Kidney glomerular epithelial cell (primary cell): ENCODE data around the gene AIRE.

Source experiments
- DNase-seq: peaks from one replicate; lab custom pipeline; 2025; lab: John Stamatoyannopoulos, UW

AIRE gene

DNA sequence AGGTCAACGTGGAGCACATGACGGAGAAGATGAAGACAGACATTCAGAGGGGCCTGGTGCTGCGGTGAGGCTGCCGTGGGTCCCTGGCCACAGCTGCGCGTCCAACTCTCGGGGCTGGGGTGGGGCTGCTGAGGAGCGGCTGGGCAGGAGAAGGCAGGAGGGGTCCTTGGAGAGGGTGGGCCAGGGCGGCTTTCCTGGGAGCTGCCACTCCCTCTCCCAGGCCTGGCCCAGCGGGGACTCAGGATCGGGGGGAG, 39.1 kb downstream of the AIRE start:
- DNase-seq, result no peak

DNA sequence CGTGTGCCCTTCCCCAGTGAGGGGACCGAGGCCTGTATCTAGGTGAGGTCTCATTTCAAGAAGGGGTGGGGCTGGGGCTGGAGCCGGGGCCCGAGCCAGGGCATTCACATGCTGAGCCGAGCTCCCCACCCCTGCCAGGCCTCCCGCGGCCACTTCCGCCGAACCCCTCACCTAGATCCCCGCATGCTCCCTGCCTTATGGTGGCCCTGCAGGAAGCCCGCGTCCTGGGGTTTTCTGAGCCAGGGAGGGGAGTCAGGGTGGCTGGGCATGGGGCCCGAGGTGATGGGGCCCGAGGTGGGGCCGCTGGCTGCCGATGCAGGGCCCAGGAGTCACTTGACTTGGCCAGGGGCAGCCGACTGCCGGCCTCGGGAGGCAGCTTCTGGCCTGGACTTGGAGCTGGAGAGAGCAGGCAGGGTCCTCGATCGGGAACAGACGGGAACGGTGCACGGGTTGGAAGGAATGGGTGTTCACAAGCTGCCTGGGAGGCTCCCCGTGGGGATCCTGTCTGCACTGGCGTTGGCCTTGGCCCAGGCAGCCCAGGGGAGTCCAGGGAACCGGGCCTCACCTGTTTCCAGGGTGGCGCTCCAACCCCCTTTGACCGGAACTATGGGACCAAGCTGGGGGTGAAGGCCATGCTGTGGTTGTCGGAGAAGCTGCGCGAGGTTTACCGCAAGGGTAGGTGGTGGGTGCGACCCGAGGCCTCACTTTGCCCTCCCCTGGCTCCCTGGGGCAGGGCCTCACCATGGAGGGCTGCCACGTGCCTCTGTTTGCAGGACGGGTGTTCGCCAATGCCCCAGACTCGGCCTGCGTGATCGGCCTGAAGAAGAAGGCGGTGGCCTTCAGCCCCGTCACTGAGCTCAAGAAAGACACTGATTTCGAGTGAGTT, 40.0 kb downstream of the AIRE start:
- no peak for DNase-seq

GRCh38 chr21:44326272-44326647, 40.6 kb downstream of the AIRE start:
- DNase-seq, result no peak

- DNase-seq, result no peak
These were observed 41.3 kb downstream of the AIRE start for GRCh38 chr21:44326716-44327602.

GRCh38 chr21:44327603-44327974, 41.9 kb downstream of the AIRE start:
- DNase-seq, result no peak

DNA sequence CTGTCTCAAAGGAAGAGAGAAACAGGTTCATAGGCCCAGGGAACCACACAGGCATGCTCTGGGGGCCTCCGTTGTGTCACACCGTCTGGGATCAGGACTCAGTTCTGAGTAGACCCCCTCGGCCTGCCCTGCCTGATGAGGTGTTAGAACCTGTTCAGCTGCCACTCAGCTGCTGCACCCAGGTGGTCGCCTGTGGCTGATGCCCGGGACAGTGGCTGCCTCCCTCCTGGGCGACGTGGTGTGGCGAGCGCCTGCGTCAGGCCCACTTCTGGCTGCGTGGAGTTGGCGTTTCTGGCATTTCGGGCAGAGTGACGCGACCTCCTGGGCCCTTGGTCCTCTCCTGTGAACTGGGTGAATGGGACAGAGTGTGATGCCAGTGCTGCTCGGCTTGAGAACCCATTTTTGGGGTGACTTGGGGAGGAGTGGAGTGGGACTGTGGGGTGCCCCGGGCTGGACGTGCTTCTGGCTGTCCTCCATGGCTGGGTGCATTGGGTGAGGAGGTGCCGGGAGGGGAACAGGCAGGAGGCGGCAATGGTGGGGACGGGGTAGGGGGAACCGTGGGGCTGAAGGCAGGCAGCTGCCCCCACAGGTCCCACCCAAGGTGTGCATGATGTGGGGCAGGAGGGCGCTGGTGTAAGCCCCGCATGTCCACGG, 42.7 kb downstream of the AIRE start:
- no peak for DNase-seq

- DNase-seq, result no peak
These were observed 43.6 kb downstream of the AIRE start for GRCh38 chr21:44329086-44329889.

- DNase-seq, result no peak
These were observed 44.5 kb downstream of the AIRE start for GRCh38 chr21:44329971-44330681.

DNA sequence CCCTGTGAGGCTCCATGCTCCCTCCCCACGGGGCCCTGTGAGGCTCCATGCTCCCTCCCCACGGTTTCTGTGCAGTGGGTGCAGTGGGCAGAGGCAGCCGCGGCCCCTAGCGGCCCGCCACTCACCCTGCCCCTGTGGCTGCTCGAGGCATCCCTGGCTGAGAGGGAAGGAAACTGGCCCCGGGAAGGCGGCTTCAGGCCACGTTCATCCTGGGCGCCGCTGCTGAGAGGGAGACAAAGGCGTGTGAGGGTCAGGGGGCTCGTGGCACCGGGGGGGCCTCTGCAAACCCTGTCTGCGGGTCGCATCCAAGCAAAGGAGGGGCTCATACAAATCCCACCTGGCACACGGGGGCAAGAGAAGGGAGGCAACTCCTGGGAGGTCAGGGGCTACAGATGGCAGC, 45.0 kb downstream of the AIRE start:
- no peak for DNase-seq

GRCh38 chr21:44331209-44331608, 45.5 kb downstream of the AIRE start:
- no peak for DNase-seq

- no peak for DNase-seq
These were observed 46.1 kb downstream of the AIRE start for GRCh38 chr21:44331650-44332307.

DNA sequence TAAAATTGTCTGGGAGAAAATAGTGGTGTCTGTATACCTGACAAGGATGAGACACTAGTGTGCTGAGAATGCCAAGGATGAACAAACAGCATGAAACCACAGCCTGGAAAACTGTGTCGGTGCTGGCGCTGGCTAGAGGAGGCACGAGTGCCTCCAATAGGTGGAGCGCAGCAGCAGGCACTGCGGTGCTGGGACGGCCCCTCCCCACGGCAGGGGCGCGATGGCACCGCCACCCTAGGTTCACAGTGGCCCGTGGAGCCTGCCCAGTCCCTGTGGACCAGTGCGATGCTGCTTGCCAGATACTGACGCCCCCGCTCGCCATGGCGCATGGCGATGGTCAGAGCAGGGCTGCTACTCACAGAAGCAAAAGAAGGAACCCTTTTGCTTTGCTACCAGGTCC, 46.7 kb downstream of the AIRE start:
- no peak for DNase-seq

- no peak for DNase-seq
These were observed 47.3 kb downstream of the AIRE start for GRCh38 chr21:44332965-44333364.

DNA sequence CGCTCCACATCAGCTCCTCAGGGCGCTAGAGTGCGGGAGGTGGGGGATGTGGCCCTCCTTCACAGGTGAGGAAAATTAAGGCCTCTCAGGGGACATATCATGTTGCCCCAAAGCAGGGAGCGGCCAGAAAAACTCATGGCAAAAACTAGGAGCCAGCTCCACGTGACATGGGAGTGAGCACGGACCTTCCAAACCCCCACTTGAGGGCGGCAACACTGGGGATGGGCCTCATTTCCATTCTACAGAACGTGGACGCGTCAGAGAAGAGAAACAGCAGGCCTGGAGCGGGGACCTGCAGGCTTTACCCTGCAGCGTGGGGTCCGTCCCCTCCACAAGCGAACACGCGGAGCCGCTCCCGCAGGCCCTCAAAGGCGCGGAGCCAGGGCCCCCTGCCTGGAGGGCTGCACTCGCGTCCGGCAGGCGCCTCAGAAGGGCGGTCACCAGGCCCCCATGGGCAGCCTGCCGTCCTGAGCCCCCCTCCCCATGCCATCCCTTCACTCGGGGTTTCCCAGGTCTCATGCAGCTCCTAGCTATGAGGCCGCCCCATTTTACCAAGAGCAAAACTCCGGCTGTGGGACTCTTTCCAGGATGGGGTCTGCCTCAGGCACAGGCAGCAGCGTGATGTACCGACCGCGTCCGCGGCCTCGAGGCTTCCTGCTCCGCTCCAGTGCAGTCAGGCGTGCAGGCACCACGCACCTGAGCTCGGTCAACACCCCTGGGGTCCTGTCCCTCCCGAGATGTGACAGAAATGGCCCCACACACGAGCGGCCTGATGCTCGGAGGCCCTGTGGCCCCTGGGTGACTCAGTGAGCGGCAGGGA, 48.0 kb downstream of the AIRE start:
- no peak for DNase-seq

- DNase-seq, result no peak
These were observed 48.8 kb downstream of the AIRE start for GRCh38 chr21:44334329-44335030.

GRCh38 chr21:44335266-44336059, 49.8 kb downstream of the AIRE start:
- no peak for DNase-seq

DNA sequence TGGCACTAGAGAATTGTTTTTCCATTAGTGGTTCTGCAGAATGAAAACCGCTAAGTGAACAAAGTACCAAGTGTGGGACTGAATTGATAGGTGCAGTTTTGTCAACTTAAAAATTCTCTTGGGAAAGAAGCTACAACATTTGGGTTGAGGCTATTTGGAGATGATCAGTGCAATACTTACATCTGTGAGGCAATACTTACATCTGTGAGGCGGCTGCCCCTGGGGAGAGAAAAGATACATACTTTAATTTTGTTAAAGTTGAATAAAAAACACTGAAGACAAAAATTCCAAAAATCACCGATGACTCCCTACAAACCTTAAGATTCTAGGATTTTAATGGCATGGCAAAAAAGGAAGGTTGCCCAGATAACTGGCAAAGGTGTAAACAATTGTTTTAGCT, 51.8 kb downstream of the AIRE start:
- no peak for DNase-seq
